ENCODE measurements around the gene HOXC9.

Gene HOXC9

DNA sequence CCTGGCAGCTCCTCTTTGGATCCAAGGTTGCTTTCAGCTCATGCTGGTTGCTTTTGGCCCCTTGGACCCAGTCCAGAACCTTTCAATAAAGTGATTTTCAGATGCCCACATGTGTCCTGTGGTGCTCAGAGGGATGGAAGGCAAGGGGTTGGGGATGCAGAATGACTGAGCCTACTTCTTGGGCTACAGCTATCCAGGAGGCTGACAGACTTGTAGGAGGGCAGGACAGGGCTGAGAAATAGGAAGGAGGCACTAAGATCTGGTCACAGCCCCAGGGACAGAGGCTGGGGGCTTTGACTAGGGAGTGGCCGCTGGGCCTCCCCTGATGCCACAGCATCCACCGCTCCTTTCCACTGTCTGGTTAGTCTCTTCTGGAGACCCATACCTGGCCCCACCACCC lies 28.3 kb upstream of the HOXC9 start:
- no peaks in the 10 kb centered on the region for H3K9me2 ChIP-seq (replicated peaks; ENCODE audit: low read depth, low read length)
- H3K9me3 ChIP-seq (ENCODE audit: insufficient read depth, low read depth, low read length), result no peaks in the 10 kb centered on the region
- no peaks in the 10 kb centered on the region for H3K27me3 ChIP-seq (ENCODE audit: insufficient read depth, low read length, poor library complexity, severe bottlenecking)
- peaks cover 13% of the 10 kb centered on the region for H3K4me1 ChIP-seq (ENCODE audit: insufficient read depth, low read length, poor library complexity, severe bottlenecking)
- no peak overlapping the region for H3K4me3 ChIP-seq (ENCODE audit: low read length, poor library complexity, severe bottlenecking)
- no peak overlapping the region for H3K4me2 ChIP-seq (ENCODE audit: low read depth, low read length, poor library complexity, severe bottlenecking)
- no peaks in the 10 kb centered on the region for H3K36me3 ChIP-seq (ENCODE audit: insufficient read depth, low read length)
- H3K9ac ChIP-seq (ENCODE audit: low read depth, low read length, poor library complexity, severe bottlenecking), result no peak overlapping the region
- no peaks in the 10 kb centered on the region for H4K20me1 ChIP-seq (ENCODE audit: insufficient read depth, low read length, poor library complexity, severe bottlenecking)
- H3F3A ChIP-seq (ENCODE audit: low read depth), result no peaks in the 10 kb centered on the region
- H3K79me2 ChIP-seq (ENCODE audit: insufficient read depth, low read length), result peaks cover 10% of the 10 kb centered on the region
- no peak for TF ChIP-seq EZH2phosphoT487 (IDR thresholded peaks at IDR 0.05; ENCODE audit: borderline replicate concordance)
- TF ChIP-seq, protein P1, sequence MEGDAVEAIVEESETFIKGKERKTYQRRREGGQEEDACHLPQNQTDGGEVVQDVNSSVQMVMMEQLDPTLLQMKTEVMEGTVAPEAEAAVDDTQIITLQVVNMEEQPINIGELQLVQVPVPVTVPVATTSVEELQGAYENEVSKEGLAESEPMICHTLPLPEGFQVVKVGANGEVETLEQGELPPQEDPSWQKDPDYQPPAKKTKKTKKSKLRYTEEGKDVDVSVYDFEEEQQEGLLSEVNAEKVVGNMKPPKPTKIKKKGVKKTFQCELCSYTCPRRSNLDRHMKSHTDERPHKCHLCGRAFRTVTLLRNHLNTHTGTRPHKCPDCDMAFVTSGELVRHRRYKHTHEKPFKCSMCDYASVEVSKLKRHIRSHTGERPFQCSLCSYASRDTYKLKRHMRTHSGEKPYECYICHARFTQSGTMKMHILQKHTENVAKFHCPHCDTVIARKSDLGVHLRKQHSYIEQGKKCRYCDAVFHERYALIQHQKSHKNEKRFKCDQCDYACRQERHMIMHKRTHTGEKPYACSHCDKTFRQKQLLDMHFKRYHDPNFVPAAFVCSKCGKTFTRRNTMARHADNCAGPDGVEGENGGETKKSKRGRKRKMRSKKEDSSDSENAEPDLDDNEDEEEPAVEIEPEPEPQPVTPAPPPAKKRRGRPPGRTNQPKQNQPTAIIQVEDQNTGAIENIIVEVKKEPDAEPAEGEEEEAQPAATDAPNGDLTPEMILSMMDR (conservative IDR thresholded peaks at IDR 0.05; ENCODE audit: low read length), result no peak
- no peak overlapping the region for H2AFZ ChIP-seq (ENCODE audit: low read length)

DNA sequence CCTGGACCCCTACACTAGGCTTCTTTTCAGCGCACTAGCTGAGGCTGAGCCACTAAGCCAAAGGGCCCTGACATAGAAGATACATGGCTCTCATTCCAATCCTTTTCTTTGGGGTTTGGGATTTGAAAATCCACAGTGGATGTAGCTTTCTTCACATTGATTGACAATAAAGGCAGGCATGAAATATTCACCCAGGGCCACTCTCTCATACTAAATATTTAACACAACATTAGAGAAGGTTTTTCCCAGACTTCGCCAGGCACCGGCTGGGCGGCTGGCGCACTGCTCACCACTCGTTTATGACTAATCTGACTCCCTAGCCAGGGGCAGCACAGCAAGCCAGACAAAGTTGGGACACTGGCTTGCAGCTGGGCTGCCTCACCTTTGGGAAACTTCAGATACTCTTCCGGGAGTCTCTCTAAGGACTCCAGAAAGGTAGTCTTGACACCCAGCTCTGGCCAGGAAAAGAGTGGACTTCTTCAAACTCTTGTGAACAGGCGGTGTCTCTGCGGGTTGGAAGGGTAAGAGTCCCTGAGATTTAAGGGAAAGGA lies 27.7 kb upstream of the HOXC9 start:
- TF ChIP-seq, protein P1 (conservative IDR thresholded peaks at IDR 0.05; ENCODE audit: low read length), result no peak
- TF ChIP-seq EZH2phosphoT487 (IDR thresholded peaks at IDR 0.05; ENCODE audit: borderline replicate concordance), result no peak
- Histone ChIP-seq H3K4me2 (ENCODE audit: low read depth, low read length, poor library complexity, severe bottlenecking) (no peak overlapping the region), H3K27me3 (ENCODE audit: insufficient read depth, low read length, poor library complexity, severe bottlenecking) (no peaks in the 10 kb centered on the region), H2AFZ (ENCODE audit: low read length) (no peak overlapping the region), H3K4me1 (ENCODE audit: insufficient read depth, low read length, poor library complexity, severe bottlenecking) (peaks cover 8% of the 10 kb centered on the region), H4K20me1 (ENCODE audit: insufficient read depth, low read length, poor library complexity, severe bottlenecking) (no peaks in the 10 kb centered on the region), H3K9me3 (ENCODE audit: insufficient read depth, low read depth, low read length) (no peaks in the 10 kb centered on the region), H3K4me3 (ENCODE audit: low read length, poor library complexity, severe bottlenecking) (no peak overlapping the region), H3K36me3 (ENCODE audit: insufficient read depth, low read length) (no peaks in the 10 kb centered on the region), H3F3A (ENCODE audit: low read depth) (no peaks in the 10 kb centered on the region), H3K9me2 (replicated peaks; ENCODE audit: low read depth, low read length) (no peaks in the 10 kb centered on the region), H3K9ac (ENCODE audit: low read depth, low read length, poor library complexity, severe bottlenecking) (no peak overlapping the region), H3K79me2 (ENCODE audit: insufficient read depth, low read length) (peaks cover 5% of the 10 kb centered on the region)

DNA sequence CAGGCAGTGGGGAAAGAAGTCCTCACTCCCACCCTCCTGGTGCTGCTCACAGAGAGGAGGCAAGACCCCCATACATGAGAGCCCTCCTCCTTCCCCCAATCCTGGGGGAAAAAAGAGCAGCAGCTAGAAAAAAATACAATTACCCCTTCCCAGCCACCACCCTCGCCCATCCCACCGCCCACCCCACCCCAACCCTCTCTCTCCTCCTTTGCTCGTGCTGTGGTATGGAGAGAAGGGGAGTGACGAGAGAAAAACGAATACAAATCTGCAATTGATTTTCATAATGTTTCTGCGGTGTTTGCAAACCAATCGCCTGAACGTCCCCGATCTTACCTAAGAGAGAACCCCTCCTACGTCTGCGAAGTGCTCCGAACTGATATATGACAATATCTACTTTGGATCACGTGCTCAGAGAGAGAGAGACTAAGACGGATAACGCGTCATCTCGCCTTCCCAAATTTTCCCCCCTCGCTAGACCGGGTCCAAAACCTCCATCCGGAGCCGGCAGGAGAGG lies 27.2 kb upstream of the HOXC9 start, which contains the start of gene HOXC11:
TSS of gene HOXC11 (plus strand) at position 405 of the 514 bp plus-strand sequence. CDS start 116 bp downstream, outside the sequence.
- no peaks in the 10 kb centered on the region for H3K9me3 ChIP-seq (ENCODE audit: insufficient read depth, low read depth, low read length)
- no peak within 1 kb of the TSS for H3K4me2 ChIP-seq (ENCODE audit: low read depth, low read length, poor library complexity, severe bottlenecking)
- H3K27me3 ChIP-seq (ENCODE audit: insufficient read depth, low read length, poor library complexity, severe bottlenecking), result no peaks in the 10 kb centered on the region
- H3K4me3 ChIP-seq (ENCODE audit: low read length, poor library complexity, severe bottlenecking), result no peak within 1 kb of the TSS
- H3K9ac ChIP-seq (ENCODE audit: low read depth, low read length, poor library complexity, severe bottlenecking), result no peak within 1 kb of the TSS
- no peaks in the 10 kb centered on the region for H4K20me1 ChIP-seq (ENCODE audit: insufficient read depth, low read length, poor library complexity, severe bottlenecking)
- TF ChIP-seq, protein P1 (conservative IDR thresholded peaks at IDR 0.05; ENCODE audit: low read length), result no peak
- no peak for TF ChIP-seq EZH2phosphoT487 (IDR thresholded peaks at IDR 0.05; ENCODE audit: borderline replicate concordance)
- peaks cover 2% of the 10 kb centered on the region for H3K4me1 ChIP-seq (ENCODE audit: insufficient read depth, low read length, poor library complexity, severe bottlenecking)
- H2AFZ ChIP-seq (ENCODE audit: low read length), result no peak within 1 kb of the TSS
- H3K36me3 ChIP-seq (ENCODE audit: insufficient read depth, low read length), result no peaks in the 10 kb centered on the region
- no peaks in the 10 kb centered on the region for H3K79me2 ChIP-seq (ENCODE audit: insufficient read depth, low read length)
- no peaks in the 10 kb centered on the region for H3K9me2 ChIP-seq (replicated peaks; ENCODE audit: low read depth, low read length)
- H3F3A ChIP-seq (ENCODE audit: low read depth), result no peaks in the 10 kb centered on the region

Data from Loucy (cell line).